Activated effector memory CD4-positive, alpha-beta T cell treated with anti-CD3 and anti-CD28 coated beads, Interleukin-2, amount 50 U/mL, for 16 hours (primary cell): ENCODE data around the gene CCDC89.
A peak's percentile ranks its signal among the peaks of the same experiment; 100 is the strongest.

Source experiments
- DNase-seq: peaks from one replicate; pipeline ENCODE4 v3.0.0-alpha.2; 2020

Gene CCDC89

DNA sequence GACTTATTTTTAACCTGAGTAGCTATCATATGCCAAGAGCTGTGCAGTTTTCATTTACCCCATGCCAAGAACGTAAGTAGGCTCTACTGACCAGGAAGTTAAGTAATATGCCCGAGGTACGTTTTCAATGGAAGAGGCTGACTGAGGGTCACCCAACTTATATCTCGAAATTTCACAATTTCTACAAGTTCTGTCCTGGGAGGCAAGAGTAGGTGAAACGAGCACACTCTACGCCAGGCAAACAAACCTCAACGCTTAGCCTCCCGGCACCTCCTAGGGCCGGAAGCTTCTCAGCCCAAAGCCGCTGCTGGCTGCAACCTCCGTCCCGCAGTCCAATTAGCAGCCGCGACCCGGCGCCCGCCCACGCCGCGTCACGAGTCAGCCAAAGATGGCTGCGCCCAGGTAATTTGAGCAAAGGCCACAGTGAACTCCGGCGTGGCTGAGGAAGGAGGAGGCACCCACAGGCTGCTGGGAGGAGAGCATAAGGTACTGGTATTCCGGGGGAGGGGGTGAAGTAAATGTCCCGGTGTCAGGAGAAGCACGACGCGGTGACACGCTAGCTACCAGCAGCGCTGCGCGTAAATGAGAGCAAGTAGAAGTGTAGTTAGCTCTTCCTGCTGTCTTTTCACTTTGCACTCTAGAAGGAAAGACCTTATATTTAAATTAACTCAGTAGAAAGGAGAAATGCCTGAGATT is 38.2 kb downstream of the CCDC89 start, which contains the start of gene TMEM126A:
Gene TMEM126A (plus strand): TSS at position 364 of the 696 bp plus-strand sequence. CDS start 2,289 bp downstream, outside the sequence.
- peak; percentile 97 for DNase-seq

DNA sequence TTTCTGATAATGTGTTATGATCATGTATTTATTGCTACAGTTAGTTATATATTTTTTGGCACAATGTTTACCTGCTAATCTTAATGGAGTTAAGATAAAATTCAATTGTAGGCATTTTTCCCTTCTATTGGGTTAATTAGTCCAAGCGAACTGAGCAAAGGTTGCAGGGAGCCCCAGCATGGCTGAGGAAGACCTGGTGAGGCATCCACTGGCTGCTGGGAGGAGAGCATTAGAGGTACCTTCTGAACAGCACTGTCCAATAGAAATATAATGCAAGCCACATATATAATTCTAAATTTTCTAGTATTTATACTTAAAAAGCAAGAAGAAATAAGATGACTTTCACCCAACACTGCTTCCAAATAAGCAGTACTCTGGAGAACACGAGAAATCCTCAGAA is 38.9 kb downstream of the CCDC89 start:
- no peak for DNase-seq

DNA sequence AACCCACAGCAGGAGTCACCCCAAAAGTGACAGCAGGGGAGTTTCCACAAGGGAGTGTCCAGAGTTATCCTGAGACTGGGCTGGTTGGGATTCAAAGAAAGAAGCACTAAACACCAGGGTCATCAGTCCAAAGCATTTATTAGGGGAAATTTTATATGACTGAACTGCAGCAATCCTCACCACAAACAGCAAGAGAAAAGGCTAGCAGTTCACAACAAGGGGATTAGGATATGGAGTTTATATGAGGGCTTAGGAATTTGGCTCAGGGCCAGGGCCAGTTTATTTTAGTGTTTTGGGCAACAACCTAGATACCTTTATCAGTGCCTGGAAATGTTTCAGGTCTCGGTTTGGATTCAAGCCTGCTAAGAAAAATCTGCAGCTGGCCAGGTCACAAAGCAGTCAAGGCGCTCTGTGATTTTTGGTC is 42.8 kb downstream of the CCDC89 start:
- no peak for DNase-seq

DNA sequence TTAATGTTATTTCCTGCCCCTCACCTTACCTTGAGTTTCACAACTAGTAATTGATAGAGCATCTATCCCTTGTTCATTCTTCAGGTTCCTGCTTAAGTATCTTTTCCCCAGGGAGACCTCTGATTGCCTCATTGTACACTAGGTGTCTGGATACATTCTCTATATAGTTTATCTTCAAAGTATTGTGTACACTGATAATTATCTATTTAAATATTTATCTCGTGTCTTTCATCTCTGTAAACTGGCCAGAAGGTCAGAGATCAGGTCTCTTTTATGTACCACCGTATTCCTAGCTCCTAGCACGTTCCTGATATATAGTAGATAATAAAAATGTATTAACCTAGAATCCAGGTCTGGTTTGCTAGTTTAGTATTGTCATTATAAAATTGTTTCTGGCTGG is 51.2 kb downstream of the CCDC89 start:
- DNase-seq, result no peak
